ENCODE results near the gene LDHB.
"Not testable (repeated sequence)": the region's sequence is repeated elsewhere in the genome, so short reads cannot be mapped to it uniquely, and the experiment has no call there.

The LDHB gene

DNA sequence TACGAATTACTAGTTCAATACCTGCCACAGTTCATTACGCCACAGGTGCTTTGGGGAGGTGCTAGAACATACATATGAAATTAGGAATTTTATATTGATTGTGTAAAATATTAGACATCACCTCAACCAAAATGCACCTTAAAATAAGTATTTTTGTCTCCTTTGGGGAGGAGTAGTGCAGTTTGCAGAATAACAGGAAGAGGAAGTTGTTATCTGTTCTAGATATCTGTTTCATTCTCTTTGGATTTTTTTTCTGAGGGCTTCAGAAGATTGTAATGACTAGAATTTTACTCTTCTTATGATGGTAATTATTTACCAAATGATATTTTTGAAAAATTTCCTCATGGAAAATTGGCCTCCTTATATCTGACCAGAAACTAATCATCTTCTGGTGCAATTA is 43.1 kb downstream of the LDHB start:
- in situ Hi-C loops (cut with HindIII; ENCODE audit: low sequenced_read_pairs) = no loop called here

DNA sequence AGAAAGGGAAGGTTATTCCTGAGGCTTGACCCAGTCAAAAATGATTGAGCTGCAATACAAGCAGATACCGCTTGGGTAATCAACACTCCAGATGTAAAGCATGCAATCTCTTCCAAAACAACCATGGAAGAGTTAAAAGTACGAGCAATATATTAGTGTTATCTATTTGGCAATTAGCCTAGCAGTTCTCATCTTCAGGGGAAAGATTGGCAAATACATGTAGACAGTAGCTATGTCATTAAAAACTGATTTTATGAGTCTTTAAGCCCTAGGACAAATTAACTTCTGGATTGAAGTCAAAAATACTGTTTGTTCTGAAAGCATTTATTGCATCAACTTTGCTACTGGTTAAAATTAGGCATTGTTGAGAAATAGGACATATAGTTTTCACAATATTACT is 43.7 kb downstream of the LDHB start:
- in situ Hi-C loops (cut with HindIII; ENCODE audit: low sequenced_read_pairs) = no loop called here

GRCh38 chr12:21608196-21608595 is 49.4 kb downstream of the LDHB start:
- in situ Hi-C loops (cut with HindIII; ENCODE audit: low sequenced_read_pairs) = no loop called here

GRCh38 chr12:21607701-21608100 is 49.9 kb downstream of the LDHB start:
- in situ Hi-C loops (cut with HindIII; ENCODE audit: low sequenced_read_pairs) = no loop called here

GRCh38 chr12:21606175-21606574 is 51.5 kb downstream of the LDHB start:
- in situ Hi-C loops (cut with HindIII; ENCODE audit: low sequenced_read_pairs) = no loop called here

DNA sequence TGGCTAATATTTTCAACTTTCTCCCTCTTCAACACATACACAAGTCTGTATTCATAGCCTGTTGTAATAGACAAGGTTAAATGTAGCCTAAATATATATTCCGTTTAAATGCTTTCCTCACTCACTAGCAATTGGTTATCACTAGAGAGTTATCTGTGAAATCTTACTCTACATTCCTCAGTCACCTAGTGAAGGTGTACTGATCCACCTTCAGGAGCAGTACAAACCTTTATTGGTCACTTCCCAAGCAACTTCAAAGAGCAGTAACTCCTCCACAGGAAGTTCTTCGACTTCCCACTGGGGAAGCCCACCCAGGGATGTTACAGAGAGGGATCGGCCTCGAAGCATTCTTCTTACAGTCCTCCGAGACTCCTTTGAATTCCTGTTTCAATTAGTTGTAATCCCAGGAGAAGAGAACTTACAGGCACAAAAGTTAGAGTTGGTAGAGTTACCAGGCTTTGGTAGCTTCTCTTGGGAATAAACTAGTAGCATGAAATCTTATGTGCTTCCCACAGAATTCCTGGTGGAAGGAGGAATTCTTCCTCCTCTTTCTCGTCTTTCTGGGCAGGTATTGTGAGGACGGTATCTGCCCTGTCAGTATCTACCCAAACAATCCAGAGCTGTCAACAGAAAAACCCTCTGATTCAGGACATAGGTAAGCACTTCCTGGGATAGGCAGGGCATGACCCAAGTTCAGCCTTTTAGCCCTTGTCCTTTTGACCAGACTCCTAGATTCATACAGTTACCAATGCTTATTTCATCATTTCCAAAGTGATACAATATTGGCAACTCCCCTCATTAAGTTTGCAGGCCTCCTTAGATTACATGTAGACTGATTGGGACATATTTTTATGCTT is 53.2 kb downstream of the LDHB start, which contains the start of gene GYS2:
Gene GYS2, minus strand, starts transcription at position 603 of the 857 bp plus-strand sequence. Its CDS starts 255 bp downstream, at position 348.
- in situ Hi-C loops (cut with HindIII; ENCODE audit: low sequenced_read_pairs) = no loop called here

- in situ Hi-C loops (cut with HindIII; ENCODE audit: low sequenced_read_pairs) = no loop called here
Measured at GRCh38 chr12:21602774-21603173, 54.9 kb downstream of the LDHB start.

DNA sequence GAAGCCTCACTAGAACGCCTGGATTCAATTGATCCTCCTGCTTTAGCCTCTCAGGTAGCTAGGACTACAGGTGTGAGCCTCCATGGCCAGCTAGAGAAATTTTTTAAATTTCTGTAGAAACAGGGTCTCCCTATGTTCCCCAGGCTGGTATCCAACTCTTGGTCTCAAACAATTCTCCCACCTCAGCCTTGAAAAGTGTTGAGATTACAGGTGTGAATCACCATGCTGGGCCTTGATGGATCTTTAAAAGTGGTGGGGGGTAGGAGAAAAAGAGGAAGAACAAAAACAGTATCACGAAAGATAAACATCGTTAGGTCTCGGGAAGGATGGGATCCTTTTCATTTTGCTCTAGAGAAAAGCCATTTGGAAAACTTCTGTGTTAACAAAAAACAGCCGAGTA is 57.4 kb downstream of the LDHB start:
- in situ Hi-C loops (cut with HindIII; ENCODE audit: low sequenced_read_pairs) = no loop called here

GRCh38 chr12:21599143-21599999 is 58.3 kb downstream of the LDHB start:
- in situ Hi-C loops (cut with HindIII; ENCODE audit: low sequenced_read_pairs) = no loop called here

- in situ Hi-C loops (cut with HindIII; ENCODE audit: low sequenced_read_pairs) = no loop called here
Measured at GRCh38 chr12:21598651-21599050, 59.0 kb downstream of the LDHB start.

DNA sequence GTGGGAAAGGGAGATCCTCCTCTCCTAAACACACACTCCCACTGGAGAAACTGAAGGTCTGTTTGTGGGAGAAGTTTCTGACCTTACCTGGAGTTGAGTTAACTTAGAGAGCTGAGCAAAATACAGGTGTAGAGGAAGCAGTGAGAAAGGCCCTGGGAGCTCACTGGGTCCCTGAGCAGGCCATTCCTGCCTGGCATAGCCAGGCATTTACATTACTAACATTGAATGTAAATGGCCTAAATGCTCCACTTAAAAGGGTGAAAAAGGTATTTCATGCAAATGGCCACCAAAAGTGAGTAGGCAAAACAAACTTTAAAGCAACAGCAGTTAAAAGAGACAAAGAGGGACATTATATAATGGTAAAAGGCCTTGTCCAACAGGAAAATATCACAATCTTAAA is 62.3 kb downstream of the LDHB start:
- in situ Hi-C loops (cut with HindIII; ENCODE audit: low sequenced_read_pairs) = not testable (repeated sequence)

DNA sequence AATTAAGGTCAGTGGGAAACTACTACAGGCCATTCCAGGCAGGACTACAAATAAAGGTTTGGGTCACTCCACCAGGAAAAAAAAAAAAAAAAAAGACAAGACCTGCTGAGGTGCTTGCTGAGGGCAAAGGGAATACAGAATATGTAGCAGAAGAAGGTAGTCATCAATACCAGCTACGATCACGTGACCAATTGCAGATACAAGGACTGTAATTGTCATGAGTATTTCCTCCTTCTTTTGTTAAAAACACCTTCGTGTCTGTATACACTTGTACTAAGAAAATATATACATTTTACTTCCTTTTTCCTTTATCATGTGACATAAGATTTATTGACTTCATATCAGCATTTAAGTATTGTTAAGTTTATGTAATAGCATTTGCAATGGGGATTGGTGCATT is 72.2 kb downstream of the LDHB start:
- in situ Hi-C loops (cut with HindIII; ENCODE audit: low sequenced_read_pairs) = loop anchor here (5.0 kb wide), 1 partner anchor 102 kb away; no protein-coding TSS in a partner anchor

All from endothelial cell of hepatic sinusoid (primary cell).